GM12801 (cell line): Measurements from ENCODE around the gene CORO6.

Experiments used
- CTCF ChIP-seq: IDR thresholded peaks from one replicate; pipeline ENCODE4 v1.5.1; 2011; ENCODE audit warnings: control low read depth; ENCODE audit not compliant: insufficient read length; ENCODE audit errors: extremely low read depth

The CORO6 gene

GRCh38 chr17:29566473-29567303 is 56.0 kb downstream of the CORO6 start, which contains the start of gene ABHD15:
ABHD15 (minus strand) TSS chr17:29567037; CDS start chr17:29566966, 71 bp downstream.
- no peak for TF ChIP-seq CTCF

- no peak for TF ChIP-seq CTCF
Measured at GRCh38 chr17:29565643-29566472, 56.9 kb downstream of the CORO6 start.
